DOHH2 (cell line): Measurements from ENCODE around the gene NLGN2.

ENCODE experiments used
- H3F3A ChIP-seq: fragments of 200-600 bp; sonication (generic), shearing (Covaris generic); 2 replicates; pipeline ENCODE4 v1.6.0; 2016; ENCODE audit warnings: antibody characterized with exemption, mild to moderate bottlenecking; ENCODE audit not compliant: control insufficient read depth, insufficient read depth
- H3K27ac ChIP-seq: fragments of 200-600 bp; sonication (generic); 2 replicates; pipeline ENCODE4 v1.5.1; 2014; ENCODE audit warnings: low read depth, mild to moderate bottlenecking, low read length, moderate library complexity
- H3K27me3 ChIP-seq: fragments of 200-600 bp; sonication (generic); 2 replicates; pipeline ENCODE4 v1.6.1; 2014; ENCODE audit warnings: mild to moderate bottlenecking, low read length, mixed read lengths; ENCODE audit not compliant: control insufficient read depth
- H3K36me3 ChIP-seq: fragments of 200-600 bp; sonication (generic); 2 replicates; pipeline ENCODE4 v1.6.1; 2014; ENCODE audit warnings: mild to moderate bottlenecking, low read length, moderate library complexity, mixed read lengths; ENCODE audit not compliant: control insufficient read depth
- H3K4me1 ChIP-seq: fragments of 200-600 bp; sonication (generic); 2 replicates; pipeline ENCODE4 v1.6.1; 2014; ENCODE audit warnings: mild to moderate bottlenecking, low read length, mixed read lengths; ENCODE audit not compliant: control insufficient read depth
- H3K4me2 ChIP-seq: fragments of 200-600 bp; sonication (generic); 2 replicates; pipeline ENCODE4 v1.6.0; 2014; ENCODE audit warnings: mild to moderate bottlenecking, low read length, moderate library complexity
- H3K4me3 ChIP-seq: fragments of 200-600 bp; sonication (generic); 2 replicates; pipeline ENCODE4 v1.5.1; 2014; ENCODE audit warnings: mild to moderate bottlenecking, low read length, mixed read lengths
- H3K79me2 ChIP-seq: fragments of 200-600 bp; sonication (generic); 2 replicates; pipeline ENCODE4 v1.6.1; 2014; ENCODE audit warnings: mild to moderate bottlenecking, low read length, mixed read lengths; ENCODE audit not compliant: control insufficient read depth
- H3K9me2 ChIP-seq: fragments of 200-600 bp; sonication (generic); replicated peaks from 2 replicates; pipeline ENCODE4 v1.6.1; 2014; ENCODE audit warnings: mild to moderate bottlenecking, low read length, mixed read lengths; ENCODE audit not compliant: control insufficient read depth
- H3K9me3 ChIP-seq: fragments of 200-600 bp; sonication (generic); 2 replicates; pipeline ENCODE4 v1.6.1; 2014; ENCODE audit warnings: antibody characterized with exemption, low read length, mixed read lengths; ENCODE audit not compliant: control insufficient read depth, insufficient read depth
- H4K20me1 ChIP-seq: fragments of 200-600 bp; sonication (generic); 2 replicates; pipeline ENCODE4 v1.6.0; 2014; ENCODE audit warnings: low read depth, mild to moderate bottlenecking, antibody characterized with exemption, low read length, moderate library complexity; ENCODE audit not compliant: control insufficient read depth, insufficient read depth
- EZH2phosphoT487 ChIP-seq: fragments of 200-600 bp; sonication (generic); IDR thresholded peaks from 2 replicates; pipeline ENCODE4 v1.6.1; 2017; ENCODE audit warnings: borderline replicate concordance, mild to moderate bottlenecking, antibody characterized with exemption, low read length, moderate library complexity, mixed read lengths
- TF ChIP-seq, protein P1 (sequence below): fragments of 200-600 bp; sonication (generic); IDR thresholded peaks from one replicate; pipeline ENCODE4 v1.5.1; 2014; ENCODE audit warnings: antibody characterized with exemption, mild to moderate bottlenecking, low read depth, low read length; ENCODE audit not compliant: poor library complexity, severe bottlenecking

NLGN2 gene

DNA sequence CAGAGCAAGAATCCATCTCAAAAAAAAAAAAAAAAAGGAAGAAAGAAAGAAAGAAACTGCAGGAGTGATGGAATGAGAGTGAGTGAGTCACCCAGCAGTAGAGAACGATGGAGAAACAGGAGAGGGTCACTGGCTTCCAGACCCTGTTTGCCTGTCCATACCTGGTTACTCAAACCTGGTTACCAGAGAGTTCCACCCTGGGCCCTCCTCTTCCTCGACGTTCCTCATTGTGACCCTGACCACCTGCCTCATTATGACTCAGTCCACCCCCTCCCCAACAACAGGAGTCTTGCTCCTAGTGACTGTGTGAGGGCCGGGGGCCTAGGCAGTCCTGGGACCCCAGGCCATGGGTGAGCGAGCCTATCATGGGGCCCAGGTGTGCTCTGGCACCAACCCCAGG is 20.9 kb downstream of the NLGN2 start, which contains the start of gene SPEM3:
Gene SPEM3, plus strand, starts transcription at position 301 of the 400 bp plus-strand sequence. Its CDS starts 46 bp downstream, at position 347.
- TF ChIP-seq EZH2phosphoT487, result no peak
- TF ChIP-seq, protein P1, sequence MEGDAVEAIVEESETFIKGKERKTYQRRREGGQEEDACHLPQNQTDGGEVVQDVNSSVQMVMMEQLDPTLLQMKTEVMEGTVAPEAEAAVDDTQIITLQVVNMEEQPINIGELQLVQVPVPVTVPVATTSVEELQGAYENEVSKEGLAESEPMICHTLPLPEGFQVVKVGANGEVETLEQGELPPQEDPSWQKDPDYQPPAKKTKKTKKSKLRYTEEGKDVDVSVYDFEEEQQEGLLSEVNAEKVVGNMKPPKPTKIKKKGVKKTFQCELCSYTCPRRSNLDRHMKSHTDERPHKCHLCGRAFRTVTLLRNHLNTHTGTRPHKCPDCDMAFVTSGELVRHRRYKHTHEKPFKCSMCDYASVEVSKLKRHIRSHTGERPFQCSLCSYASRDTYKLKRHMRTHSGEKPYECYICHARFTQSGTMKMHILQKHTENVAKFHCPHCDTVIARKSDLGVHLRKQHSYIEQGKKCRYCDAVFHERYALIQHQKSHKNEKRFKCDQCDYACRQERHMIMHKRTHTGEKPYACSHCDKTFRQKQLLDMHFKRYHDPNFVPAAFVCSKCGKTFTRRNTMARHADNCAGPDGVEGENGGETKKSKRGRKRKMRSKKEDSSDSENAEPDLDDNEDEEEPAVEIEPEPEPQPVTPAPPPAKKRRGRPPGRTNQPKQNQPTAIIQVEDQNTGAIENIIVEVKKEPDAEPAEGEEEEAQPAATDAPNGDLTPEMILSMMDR, result no peak
- no peaks in the 10 kb centered on the region for H3K4me1 ChIP-seq
- H3K4me2 ChIP-seq, result no peak within 1 kb of the TSS
- H4K20me1 ChIP-seq, result no peaks in the 10 kb centered on the region
- no peak within 1 kb of the TSS for H3K4me3 ChIP-seq
- H3K36me3 ChIP-seq, result no peaks in the 10 kb centered on the region
- no peaks in the 10 kb centered on the region for H3F3A ChIP-seq
- H3K27me3 ChIP-seq, result no peaks in the 10 kb centered on the region
- no peaks in the 10 kb centered on the region for H3K9me3 ChIP-seq
- no peak within 1 kb of the TSS for H3K27ac ChIP-seq
- no peaks in the 10 kb centered on the region for H3K9me2 ChIP-seq
- no peaks in the 10 kb centered on the region for H3K79me2 ChIP-seq

- H3K9me2 ChIP-seq, result no peaks in the 10 kb centered on the region
- no peaks in the 10 kb centered on the region for H3K4me1 ChIP-seq
- H3K36me3 ChIP-seq, result no peaks in the 10 kb centered on the region
- H4K20me1 ChIP-seq, result no peaks in the 10 kb centered on the region
- H3K9me3 ChIP-seq, result no peaks in the 10 kb centered on the region
- no peaks in the 10 kb centered on the region for H3K79me2 ChIP-seq
- TF ChIP-seq EZH2phosphoT487, result no peak
- no peak overlapping the region for H3K4me3 ChIP-seq
- H3K27me3 ChIP-seq, result no peaks in the 10 kb centered on the region
- no peak overlapping the region for H3K27ac ChIP-seq
- no peak overlapping the region for H3K4me2 ChIP-seq
- no peaks in the 10 kb centered on the region for H3F3A ChIP-seq
Observed at GRCh38 chr17:7429722-7430121, 22.1 kb downstream of the NLGN2 start.

DNA sequence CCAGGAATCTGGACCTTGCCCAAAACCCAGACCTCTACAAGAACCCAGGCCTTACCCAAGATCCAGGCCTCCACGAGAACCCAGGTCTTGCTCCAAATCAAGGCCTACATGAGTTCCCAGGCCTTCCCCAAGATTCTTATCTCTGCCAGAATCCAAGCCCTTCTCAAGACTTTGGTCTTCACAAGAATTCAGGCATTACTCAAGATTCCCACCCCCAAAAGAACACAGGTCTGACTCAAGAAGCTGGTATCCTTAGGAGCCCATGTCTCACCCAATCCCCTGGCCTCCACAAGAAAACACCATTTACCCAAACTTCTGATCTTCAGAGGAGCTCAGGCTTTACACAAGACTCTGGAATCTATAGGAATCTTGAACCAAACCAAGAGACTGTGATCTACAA is 23.6 kb downstream of the NLGN2 start:
- Histone ChIP-seq H3K4me1 (peaks cover 5% of the 10 kb centered on the region), H3K36me3 (no peaks in the 10 kb centered on the region), H3K27ac (no peak overlapping the region), H3K9me2 (no peaks in the 10 kb centered on the region), H3K9me3 (no peaks in the 10 kb centered on the region), H3K4me3 (no peak overlapping the region), H4K20me1 (no peaks in the 10 kb centered on the region), H3K79me2 (peaks cover 3% of the 10 kb centered on the region), H3K27me3 (no peaks in the 10 kb centered on the region), H3K4me2 (no peak overlapping the region), H3F3A (no peaks in the 10 kb centered on the region)
- no peak for TF ChIP-seq EZH2phosphoT487
- TF ChIP-seq, protein P1, result no peak

DNA sequence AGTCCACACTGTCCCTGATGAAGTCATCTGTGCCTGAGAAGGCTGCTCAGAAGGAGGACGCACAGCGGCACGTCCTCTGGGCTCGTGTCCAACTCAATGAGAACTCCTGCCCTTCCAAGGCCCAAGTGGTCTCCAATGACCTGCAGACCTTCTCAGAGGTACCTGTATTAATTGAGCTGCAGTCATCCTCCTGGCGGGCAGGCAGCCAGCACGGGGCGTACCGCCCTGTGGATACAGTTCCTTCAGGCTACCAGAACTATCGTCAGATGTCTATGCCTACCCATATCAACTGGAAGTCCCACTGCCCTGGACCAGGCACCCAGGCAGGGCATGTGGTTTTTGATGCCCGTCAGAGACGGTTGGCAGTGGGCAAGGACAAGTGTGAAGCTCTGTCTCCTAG is 24.7 kb downstream of the NLGN2 start:
- TF ChIP-seq, protein P1, result no peak
- no peak for TF ChIP-seq EZH2phosphoT487
- peaks cover 15% of the 10 kb centered on the region for H3K4me1 ChIP-seq
- H3K4me3 ChIP-seq, result no peak overlapping the region
- H3K9me2 ChIP-seq, result no peaks in the 10 kb centered on the region
- no peaks in the 10 kb centered on the region for H4K20me1 ChIP-seq
- H3K79me2 ChIP-seq, result peaks cover 10% of the 10 kb centered on the region
- H3K27me3 ChIP-seq, result no peaks in the 10 kb centered on the region
- no peak overlapping the region for H3K27ac ChIP-seq
- no peak overlapping the region for H3K4me2 ChIP-seq
- no peaks in the 10 kb centered on the region for H3K36me3 ChIP-seq
- H3K9me3 ChIP-seq, result no peaks in the 10 kb centered on the region
- no peaks in the 10 kb centered on the region for H3F3A ChIP-seq
